Fibroblast of pulmonary artery (primary cell): ENCODE data around the gene PINLYP.

Experiments used
- DNase-seq: peaks from one replicate; pipeline ENCODE4 v3.0.0-alpha.2; 2010; ENCODE audit warnings: low read depth
- H3K4me3 ChIP-seq: replicated peaks from 2 replicates; pipeline ENCODE4 v1.5.1; 2011; ENCODE audit warnings: low read depth, mild to moderate bottlenecking, control low read depth, low read length, moderate library complexity
- TF ChIP-seq, protein P1 (sequence below): IDR thresholded peaks from 2 replicates; pipeline ENCODE4 v1.5.1; 2011; ENCODE audit warnings: mild to moderate bottlenecking, control low read depth, low read length, inconsistent platforms; ENCODE audit errors: missing control alignments

PINLYP gene

DNA sequence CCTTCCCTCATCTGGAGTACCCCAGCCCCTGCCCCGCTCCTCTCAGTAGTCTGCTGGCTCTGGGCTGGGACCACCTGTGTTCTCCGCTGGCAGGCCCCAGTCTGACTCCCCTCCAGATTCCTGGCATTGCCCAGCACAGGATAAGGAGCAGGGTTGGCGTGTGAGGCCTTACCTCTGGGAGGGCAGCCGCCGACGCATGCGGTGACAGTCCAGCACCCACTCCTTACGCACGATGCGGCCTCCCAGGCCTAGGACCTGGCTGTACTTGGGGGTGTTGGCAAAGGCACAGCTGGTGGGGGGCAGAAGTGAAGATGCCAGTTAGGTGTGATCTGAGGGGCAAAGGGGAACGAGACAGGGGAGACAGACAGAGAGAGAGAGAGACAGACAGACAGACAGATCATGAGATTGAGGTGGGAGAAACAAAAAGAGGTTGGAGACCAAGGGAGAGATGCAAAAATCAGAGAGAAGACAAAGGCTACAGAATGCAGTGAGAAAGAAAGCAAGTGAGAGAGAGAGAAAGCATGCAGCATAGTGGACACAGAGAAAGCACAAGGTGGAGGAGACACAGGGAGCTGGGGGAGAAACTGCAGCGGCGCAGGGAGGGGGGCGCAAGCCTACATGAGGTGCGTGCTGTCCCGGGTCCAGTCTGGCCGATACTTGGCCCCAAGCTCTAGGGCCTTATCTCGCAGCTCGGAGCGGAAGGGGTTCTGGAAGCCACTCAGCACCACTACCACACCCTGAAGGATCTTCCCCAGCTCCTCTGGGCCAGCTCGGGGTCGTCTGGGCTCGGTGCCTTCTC, 24.0 kb upstream of the PINLYP start:
- no peak overlapping the region for H3K4me3 ChIP-seq
- DNase-seq = no peak
- TF ChIP-seq, protein P1, sequence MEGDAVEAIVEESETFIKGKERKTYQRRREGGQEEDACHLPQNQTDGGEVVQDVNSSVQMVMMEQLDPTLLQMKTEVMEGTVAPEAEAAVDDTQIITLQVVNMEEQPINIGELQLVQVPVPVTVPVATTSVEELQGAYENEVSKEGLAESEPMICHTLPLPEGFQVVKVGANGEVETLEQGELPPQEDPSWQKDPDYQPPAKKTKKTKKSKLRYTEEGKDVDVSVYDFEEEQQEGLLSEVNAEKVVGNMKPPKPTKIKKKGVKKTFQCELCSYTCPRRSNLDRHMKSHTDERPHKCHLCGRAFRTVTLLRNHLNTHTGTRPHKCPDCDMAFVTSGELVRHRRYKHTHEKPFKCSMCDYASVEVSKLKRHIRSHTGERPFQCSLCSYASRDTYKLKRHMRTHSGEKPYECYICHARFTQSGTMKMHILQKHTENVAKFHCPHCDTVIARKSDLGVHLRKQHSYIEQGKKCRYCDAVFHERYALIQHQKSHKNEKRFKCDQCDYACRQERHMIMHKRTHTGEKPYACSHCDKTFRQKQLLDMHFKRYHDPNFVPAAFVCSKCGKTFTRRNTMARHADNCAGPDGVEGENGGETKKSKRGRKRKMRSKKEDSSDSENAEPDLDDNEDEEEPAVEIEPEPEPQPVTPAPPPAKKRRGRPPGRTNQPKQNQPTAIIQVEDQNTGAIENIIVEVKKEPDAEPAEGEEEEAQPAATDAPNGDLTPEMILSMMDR = no peak

DNA sequence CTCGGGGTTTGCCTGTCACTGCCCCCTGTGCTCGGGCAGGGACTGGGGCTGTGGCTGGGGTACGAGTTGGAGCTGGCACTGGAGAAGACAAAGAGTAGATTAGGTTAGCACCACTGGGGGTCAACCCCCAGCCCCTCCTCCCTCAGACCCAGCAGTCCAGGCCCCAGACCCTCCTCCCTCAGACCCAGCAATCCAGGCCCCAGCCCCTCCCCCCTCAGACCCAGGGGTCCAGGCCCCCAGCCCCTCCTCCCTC, 23.5 kb upstream of the PINLYP start:
- H3K4me3 ChIP-seq = no peak overlapping the region
- no peak for DNase-seq
- TF ChIP-seq, protein P1 = no peak

GRCh38 chr19:43552616-43553015, 23.0 kb upstream of the PINLYP start:
- H3K4me3 ChIP-seq = no peak overlapping the region
- DNase-seq = no peak
- TF ChIP-seq, protein P1 = no peak

DNA sequence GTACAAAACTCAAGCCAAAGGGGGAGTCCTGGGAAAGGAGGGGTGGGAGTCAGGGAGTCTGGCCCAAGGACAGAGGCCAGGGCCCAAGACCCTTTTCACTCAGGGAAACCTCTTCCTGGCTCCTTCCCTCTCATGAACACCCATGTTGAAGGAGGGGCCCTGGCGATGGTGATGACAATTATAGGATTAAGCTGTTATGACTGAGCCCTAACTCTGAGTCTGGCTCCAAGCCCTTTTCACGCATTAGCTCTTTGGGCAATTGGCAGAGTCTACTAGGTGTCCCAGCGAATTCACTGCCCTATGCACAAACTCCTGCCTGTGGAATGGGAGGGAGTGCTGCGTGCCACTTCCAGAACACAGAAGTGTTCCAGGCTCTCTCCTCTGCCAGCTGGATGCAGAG, 21.9 kb upstream of the PINLYP start:
- H3K4me3 ChIP-seq = no peak overlapping the region
- DNase-seq = no peak
- TF ChIP-seq, protein P1 = no peak

- no peak overlapping the region for H3K4me3 ChIP-seq
- TF ChIP-seq, protein P1 = no peak
- no peak for DNase-seq
These were observed 21.2 kb upstream of the PINLYP start for GRCh38 chr19:43554317-43554895.

DNA sequence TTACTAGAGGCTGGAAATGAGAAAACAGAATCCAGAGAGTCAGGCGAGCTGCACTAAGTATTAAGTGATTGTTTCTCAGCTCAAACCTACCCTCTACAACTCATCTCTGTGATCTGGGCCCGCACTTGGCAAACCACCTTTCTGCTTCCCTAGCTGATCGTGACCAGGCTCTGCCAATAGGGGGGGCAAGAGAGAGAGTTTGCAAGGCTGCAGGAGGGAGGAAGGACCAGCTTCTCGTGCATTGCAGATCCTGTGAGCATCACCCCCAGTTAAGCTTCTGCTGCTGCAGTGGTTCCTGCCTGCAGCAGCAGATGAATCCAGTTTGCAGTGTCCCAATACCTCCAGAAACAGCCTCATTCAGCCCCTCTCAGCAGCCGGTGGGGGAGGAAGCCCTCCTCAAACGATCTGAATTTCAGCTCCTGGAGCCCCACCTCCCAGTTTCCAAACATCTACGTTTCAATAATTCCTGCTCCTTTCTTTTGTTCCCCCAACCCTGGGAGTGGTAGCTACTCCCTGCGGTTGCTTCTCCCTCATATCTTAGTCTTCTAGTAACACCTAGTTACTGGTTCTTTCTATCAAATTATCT, 20.3 kb upstream of the PINLYP start:
- H3K4me3 ChIP-seq = no peak overlapping the region
- DNase-seq = peak; percentile 79
- TF ChIP-seq, protein P1 = peak; percentile 91
